HL-60 (cell line): ENCODE data around the gene HNF1B.

Source experiments
- GABPA ChIP-seq: IDR thresholded peaks from 2 replicates; pipeline ENCODE4 v1.6.1; 2012; ENCODE audit warnings: low read depth
- POLR2AphosphoS5 ChIP-seq: IDR thresholded peaks from 2 replicates; pipeline ENCODE4 v1.6.1; 2012; ENCODE audit warnings: low read depth
- TF ChIP-seq, protein P1 (sequence below): IDR thresholded peaks from one replicate; pipeline ENCODE4 v1.5.1; 2011; ENCODE audit warnings: low read length, control low read depth, inconsistent platforms; ENCODE audit not compliant: insufficient read depth
- TF ChIP-seq, protein P2 (sequence below): IDR thresholded peaks from 2 replicates; pipeline ENCODE4 v1.6.1; 2012; ENCODE audit warnings: low read depth; ENCODE audit not compliant: insufficient replicate concordance

DNA sequence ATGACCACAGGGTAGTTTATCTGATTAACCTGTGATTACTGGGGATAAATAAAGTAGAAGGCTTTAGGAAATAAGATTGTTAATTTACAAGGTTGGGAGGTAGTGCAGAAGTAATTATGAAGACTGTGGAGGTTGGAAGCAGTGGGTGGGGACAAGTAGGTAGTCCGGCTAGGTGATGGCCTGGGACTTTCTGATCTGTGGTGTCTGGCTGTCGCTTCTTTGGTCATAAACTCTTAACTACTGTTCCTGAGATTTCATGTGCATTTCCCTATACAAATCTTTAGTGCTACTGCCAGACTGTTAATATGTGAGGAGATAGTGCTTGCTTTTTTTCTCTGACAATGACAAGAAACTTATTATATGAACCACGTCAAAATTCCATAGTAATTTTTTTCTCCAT is 19.5 kb upstream of the HNF1B start:
- TF ChIP-seq GABPA (no peak), POLR2AphosphoS5 (no peak)
- TF ChIP-seq, protein P1, sequence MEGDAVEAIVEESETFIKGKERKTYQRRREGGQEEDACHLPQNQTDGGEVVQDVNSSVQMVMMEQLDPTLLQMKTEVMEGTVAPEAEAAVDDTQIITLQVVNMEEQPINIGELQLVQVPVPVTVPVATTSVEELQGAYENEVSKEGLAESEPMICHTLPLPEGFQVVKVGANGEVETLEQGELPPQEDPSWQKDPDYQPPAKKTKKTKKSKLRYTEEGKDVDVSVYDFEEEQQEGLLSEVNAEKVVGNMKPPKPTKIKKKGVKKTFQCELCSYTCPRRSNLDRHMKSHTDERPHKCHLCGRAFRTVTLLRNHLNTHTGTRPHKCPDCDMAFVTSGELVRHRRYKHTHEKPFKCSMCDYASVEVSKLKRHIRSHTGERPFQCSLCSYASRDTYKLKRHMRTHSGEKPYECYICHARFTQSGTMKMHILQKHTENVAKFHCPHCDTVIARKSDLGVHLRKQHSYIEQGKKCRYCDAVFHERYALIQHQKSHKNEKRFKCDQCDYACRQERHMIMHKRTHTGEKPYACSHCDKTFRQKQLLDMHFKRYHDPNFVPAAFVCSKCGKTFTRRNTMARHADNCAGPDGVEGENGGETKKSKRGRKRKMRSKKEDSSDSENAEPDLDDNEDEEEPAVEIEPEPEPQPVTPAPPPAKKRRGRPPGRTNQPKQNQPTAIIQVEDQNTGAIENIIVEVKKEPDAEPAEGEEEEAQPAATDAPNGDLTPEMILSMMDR: no peak
- TF ChIP-seq, protein P2, sequence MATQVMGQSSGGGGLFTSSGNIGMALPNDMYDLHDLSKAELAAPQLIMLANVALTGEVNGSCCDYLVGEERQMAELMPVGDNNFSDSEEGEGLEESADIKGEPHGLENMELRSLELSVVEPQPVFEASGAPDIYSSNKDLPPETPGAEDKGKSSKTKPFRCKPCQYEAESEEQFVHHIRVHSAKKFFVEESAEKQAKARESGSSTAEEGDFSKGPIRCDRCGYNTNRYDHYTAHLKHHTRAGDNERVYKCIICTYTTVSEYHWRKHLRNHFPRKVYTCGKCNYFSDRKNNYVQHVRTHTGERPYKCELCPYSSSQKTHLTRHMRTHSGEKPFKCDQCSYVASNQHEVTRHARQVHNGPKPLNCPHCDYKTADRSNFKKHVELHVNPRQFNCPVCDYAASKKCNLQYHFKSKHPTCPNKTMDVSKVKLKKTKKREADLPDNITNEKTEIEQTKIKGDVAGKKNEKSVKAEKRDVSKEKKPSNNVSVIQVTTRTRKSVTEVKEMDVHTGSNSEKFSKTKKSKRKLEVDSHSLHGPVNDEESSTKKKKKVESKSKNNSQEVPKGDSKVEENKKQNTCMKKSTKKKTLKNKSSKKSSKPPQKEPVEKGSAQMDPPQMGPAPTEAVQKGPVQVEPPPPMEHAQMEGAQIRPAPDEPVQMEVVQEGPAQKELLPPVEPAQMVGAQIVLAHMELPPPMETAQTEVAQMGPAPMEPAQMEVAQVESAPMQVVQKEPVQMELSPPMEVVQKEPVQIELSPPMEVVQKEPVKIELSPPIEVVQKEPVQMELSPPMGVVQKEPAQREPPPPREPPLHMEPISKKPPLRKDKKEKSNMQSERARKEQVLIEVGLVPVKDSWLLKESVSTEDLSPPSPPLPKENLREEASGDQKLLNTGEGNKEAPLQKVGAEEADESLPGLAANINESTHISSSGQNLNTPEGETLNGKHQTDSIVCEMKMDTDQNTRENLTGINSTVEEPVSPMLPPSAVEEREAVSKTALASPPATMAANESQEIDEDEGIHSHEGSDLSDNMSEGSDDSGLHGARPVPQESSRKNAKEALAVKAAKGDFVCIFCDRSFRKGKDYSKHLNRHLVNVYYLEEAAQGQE: no peak
